ENCODE measurements around the gene FOXP1.

GRCh38 chr3:71061581-71061980, 521.9 kb downstream of the FOXP1 start:
- TF ChIP-seq CTCF (conservative IDR thresholded peaks at IDR 0.05 in 1 of 2, IDR thresholded peaks at IDR 0.05 in 1 of 2; ENCODE audit: extremely low read depth in 1 of 2, insufficient read depth in 1 of 2, low read depth in 1 of 2, low read length in 2 of 2) (no peak), EZH2 (IDR thresholded peaks at IDR 0.05; ENCODE audit: borderline replicate concordance, low read length) (no peak)

Measured in mammary epithelial cell (primary cell).